Activated CD8-positive, alpha-beta memory T cell treated with anti-CD3 and anti-CD28 coated beads, Interleukin-2, amount 10 ng/mL, durations not matched to agents 7 days and 5 days (primary cell): ENCODE measurements around the gene TACC3. TPM values are rescaled to one million over a fixed set of nuclear protein-coding genes. Genes with fewer than 3 reads are reported as not detected.

ENCODE experiments used
- ATAC-seq: fragments of 150-1000 bp; cut with Tn5 transposase; one replicate; pipeline ENCODE4 v1.10.0; 2021; ENCODE audit warnings: moderate library complexity
- CTCF ChIA-PET: fragments of 350-600 bp; sonication (Branson Sonifier 250); formaldehyde crosslinking; loops from one replicate; lab custom pipeline; 2021; ENCODE audit warnings: antibody characterized with exemption; lab: Charles Lee
- DNase-seq: peaks from one replicate; pipeline ENCODE4 v3.0.0-alpha.2; 2020
- H3K27ac Mint-ChIP-seq: one replicate; pipeline ENCODE4 v1.8.0; 2021; ENCODE audit warnings: mild to moderate bottlenecking, mixed read lengths
- H3K27me3 Mint-ChIP-seq: one replicate; pipeline ENCODE4 v1.8.0; 2021; ENCODE audit warnings: mixed read lengths
- H3K36me3 Mint-ChIP-seq: one replicate; pipeline ENCODE4 v1.8.0; 2021; ENCODE audit warnings: mild to moderate bottlenecking, mixed read lengths
- H3K4me1 Mint-ChIP-seq: one replicate; pipeline ENCODE4 v1.8.0; 2021; ENCODE audit warnings: mixed read lengths
- H3K4me3 Mint-ChIP-seq: one replicate; pipeline ENCODE4 v1.8.0; 2021; ENCODE audit warnings: mild to moderate bottlenecking, moderate library complexity, mixed read lengths
- H3K9me3 Mint-ChIP-seq: one replicate; pipeline ENCODE4 v1.8.0; 2022; ENCODE audit warnings: low read depth, mixed read lengths
- total RNA-seq, 2 experiments: library from RNA; stranded (reverse); gene quantifications; one replicate each; pipeline ENCODE4 v1.2.3, GENCODE V29; 2021

TACC3 gene
- total RNA-seq, 2 experiments from 2014 or later: 246 to 315 TPM

GRCh38 chr4:1711571-1712215 is 9.6 kb upstream of the TACC3 start:
- Mint-ChIP-seq H3K4me1 (peaks cover 60% of the 10 kb centered on the region), H3K27me3 (no peaks in the 10 kb centered on the region), H3K27ac (peak overlapping the region; percentile 88), H3K36me3 (peaks cover 53% of the 10 kb centered on the region), H3K4me3 (peak overlapping the region; percentile 95), H3K9me3 (no peaks in the 10 kb centered on the region)
- CTCF ChIA-PET: interaction anchor here (0.7 to 12.3 kb wide), 6 partner anchors 11 to 189 kb away, joined by 3 to 144 read pairs (median 8); partner anchors contain the start of genes TACC3 and TMEM129
- ATAC-seq: peak; percentile 22
- peak; percentile 67 for DNase-seq

DNA sequence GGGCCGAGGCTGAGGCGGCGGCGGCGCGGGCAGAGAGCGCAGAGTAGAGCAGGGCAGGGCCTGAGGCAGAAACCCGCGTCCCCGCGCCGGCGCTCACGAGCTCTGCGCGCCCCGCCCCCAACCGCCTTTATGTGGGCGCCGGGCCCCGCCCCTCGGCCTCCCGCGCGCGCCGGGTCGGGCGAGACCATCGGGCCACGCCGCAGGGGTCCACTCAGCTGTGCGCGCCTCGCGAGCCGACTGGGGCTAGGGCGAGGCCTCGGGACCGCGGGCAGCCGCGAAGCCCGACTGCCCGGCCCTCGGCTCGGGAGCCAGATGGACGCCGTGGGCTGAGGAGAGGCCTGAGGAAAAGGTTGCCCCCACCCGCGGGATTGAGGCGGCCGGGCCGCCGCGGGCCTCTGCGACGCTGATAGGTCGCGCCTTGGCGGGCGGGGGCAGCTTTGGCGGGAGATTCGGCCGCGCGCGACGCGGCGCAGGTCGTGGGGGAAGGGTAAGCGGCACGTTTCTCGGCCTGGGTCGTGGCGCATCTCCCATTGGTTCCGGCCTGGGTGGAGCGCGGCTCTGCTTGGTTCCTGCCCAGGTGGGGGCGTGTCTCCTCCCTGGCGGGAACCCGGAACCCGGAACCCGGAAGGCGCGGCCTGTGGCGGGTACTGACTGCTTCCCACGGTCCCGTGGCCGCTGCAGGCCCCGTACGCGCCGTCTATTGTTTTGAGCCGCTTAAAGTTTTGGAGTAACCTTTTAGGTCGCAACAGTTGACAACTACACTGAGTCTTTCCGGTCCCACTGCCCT is 8.9 kb upstream of the TACC3 start, which contains the start of gene SLBP:
Gene SLBP, minus strand, starts transcription at position 104 of the 787 bp plus-strand sequence. CDS start 131 bp downstream, outside the sequence.
- peak within 1 kb of the TSS; percentile 100 for H3K4me3 Mint-ChIP-seq
- peak within 1 kb of the TSS; percentile 99 for H3K27ac Mint-ChIP-seq
- peaks cover 62% of the 10 kb centered on the region for H3K4me1 Mint-ChIP-seq
- peaks cover 52% of the 10 kb centered on the region for H3K36me3 Mint-ChIP-seq
- H3K27me3 Mint-ChIP-seq: no peaks in the 10 kb centered on the region
- peak; percentile 99 for DNase-seq
- peak; percentile 89 for ATAC-seq
- H3K9me3 Mint-ChIP-seq: no peaks in the 10 kb centered on the region
- CTCF ChIA-PET: interaction anchor here (0.5 to 12.3 kb wide), 7 partner anchors 10 to 188 kb away, joined by 3 to 144 read pairs (median 5); partner anchors contain the start of genes TACC3 and TMEM129

DNA sequence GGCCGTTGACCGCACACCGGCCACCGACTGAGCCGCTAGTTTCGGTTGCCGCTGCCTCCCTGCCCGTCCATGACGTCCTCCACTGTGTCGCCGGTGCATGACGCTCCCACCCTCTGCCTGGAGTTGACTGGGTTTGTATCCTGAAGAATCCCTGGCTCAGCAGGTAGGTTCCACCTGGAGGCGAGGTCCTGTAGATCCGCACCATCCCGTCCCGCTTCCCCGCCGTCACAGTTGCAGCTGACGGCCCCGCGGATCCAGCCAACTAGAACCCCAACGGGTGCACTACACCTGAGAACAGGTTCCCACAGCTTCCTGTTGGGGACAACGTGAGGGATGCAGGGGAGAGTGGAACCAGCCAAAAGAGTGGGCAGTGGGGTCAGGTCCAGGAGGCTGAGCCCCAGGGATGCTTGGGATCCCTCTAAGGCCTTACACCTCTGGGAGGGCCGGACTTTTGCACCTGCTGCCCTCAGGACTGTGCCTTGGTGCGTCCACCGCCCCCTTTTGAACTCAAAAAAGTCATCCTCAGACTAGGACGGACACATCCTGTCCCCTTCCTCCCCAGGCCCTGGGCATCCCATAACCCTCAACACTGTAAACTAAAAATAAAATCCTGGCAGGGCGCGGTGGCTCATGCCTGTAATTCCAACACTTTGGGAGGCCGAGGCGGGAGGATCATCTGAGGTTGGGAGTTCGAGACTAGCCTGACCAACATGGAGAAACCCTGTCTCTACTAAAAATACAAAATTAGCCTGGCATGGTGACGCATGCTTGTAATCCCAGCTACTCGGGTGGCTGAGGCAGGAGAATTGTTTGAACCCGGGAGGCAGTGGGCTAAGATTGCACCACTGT is 8.1 kb upstream of the TACC3 start:
- DNase-seq: no peak
- Mint-ChIP-seq H3K27me3 (no peaks in the 10 kb centered on the region), H3K4me3 (peak overlapping the region; percentile 100), H3K4me1 (peaks cover 61% of the 10 kb centered on the region), H3K27ac (peak overlapping the region; percentile 99), H3K9me3 (no peaks in the 10 kb centered on the region), H3K36me3 (peaks cover 50% of the 10 kb centered on the region)
- ATAC-seq: peak; percentile 7
- CTCF ChIA-PET: interaction anchor here (0.9 to 12.3 kb wide), 5 partner anchors 9 to 19 kb away, joined by 4 to 144 read pairs (median 10); partner anchors contain the start of genes TACC3 and TMEM129

DNA sequence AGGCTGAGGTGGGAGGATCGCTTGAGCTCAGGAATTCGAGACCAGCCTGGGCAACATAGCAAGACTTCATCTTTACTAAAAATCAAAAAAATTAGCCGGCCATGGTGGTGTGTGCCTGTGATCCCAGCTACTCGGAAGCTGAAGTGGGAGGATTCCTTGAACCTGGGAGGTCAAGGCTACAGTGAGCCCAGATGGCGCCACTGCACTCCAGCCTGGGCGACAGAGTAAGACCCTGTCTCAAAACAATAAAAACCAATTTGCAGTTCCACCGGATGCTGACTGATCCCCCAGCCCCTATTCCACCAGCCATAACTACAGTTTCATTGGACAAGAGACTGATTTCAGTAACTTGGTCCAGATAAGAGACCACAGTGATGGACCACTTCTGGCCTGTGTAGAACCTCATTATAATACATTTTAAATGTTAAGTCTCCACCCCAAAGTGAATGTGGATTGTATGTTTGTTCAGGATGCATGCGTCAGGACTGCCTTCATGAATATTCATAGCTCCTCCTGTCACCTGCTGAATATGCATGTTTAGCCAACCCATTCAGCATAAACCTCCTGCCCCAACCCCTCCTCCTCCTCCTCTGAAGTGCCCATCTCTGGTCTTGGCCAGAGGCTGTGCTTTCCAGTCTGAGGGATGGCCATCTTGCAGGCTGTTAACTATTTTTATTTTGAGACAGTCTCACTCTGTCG is 6.9 kb upstream of the TACC3 start:
- ATAC-seq (no peak), DNase-seq (no peak)
- no peaks in the 10 kb centered on the region for H3K9me3 Mint-ChIP-seq
- peak overlapping the region; percentile 100 for H3K4me3 Mint-ChIP-seq
- no peaks in the 10 kb centered on the region for H3K27me3 Mint-ChIP-seq
- H3K4me1 Mint-ChIP-seq: peaks cover 55% of the 10 kb centered on the region
- H3K27ac Mint-ChIP-seq: peak overlapping the region; percentile 99
- H3K36me3 Mint-ChIP-seq: peaks cover 44% of the 10 kb centered on the region
- CTCF ChIA-PET: interaction anchor here (0.9 to 12.3 kb wide), 4 partner anchors 12 to 32 kb away, joined by 3 to 144 read pairs (median 4); no protein-coding TSS in a partner anchor

DNA sequence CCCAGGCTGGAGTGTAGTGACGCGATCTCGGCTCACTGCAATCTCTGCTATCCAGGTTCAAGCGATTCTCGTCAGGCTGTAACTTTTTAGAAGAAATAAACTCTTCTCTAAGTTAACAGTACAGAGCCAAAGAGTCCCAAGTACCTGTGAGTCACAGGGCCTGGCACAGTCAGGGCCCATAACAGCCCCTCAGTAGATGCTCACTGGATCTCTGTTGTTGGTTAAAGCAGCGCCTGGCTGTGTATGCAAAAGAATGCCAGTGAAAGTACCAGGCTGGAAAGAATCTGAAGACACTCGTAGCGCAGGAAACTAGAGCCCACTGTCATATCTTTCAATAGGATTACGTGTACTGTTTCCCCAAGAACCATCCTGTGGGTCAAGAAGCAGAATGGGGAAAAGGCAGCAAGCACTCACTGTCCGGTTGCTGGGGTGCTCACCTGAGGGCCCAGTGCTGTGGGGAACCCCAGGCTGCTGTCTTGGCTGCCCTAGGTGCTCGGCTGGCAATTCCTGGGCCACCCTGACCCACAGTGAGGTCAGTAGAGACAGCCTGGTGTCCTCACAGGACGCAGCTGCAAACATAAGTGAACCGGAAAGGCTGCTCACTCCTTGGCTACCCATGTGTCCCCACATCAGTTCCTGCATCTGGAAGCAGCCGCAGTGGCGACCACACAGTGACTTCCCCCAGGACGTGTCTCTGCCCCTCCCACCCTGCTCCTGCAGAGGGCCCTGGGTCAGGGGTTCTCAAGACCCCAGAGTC is 6.1 kb upstream of the TACC3 start:
- no peak for ATAC-seq
- Mint-ChIP-seq H3K27ac (peak overlapping the region; percentile 99), H3K36me3 (peaks cover 38% of the 10 kb centered on the region), H3K27me3 (no peaks in the 10 kb centered on the region), H3K4me1 (peaks cover 55% of the 10 kb centered on the region), H3K9me3 (no peaks in the 10 kb centered on the region), H3K4me3 (peak overlapping the region; percentile 100)
- no peak for DNase-seq
- CTCF ChIA-PET: interaction anchor here (12.3 kb wide), 1 partner anchor 20 kb away, joined by 144 read pairs; no protein-coding TSS in a partner anchor

- H3K36me3 Mint-ChIP-seq: peaks cover 31% of the 10 kb centered on the region
- CTCF ChIA-PET: interaction anchor here (0.9 kb wide), 1 partner anchor 32 kb away, joined by 3 read pairs; no protein-coding TSS in a partner anchor
- no peak overlapping the region for H3K27ac Mint-ChIP-seq
These were observed 5.0 kb upstream of the TACC3 start for GRCh38 chr4:1716065-1716945.

GRCh38 chr4:1717129-1718094 is 3.9 kb upstream of the TACC3 start:
- Mint-ChIP-seq H3K9me3 (no peaks in the 10 kb centered on the region), H3K4me3 (no peak overlapping the region), H3K27ac (no peak overlapping the region), H3K27me3 (no peaks in the 10 kb centered on the region), H3K36me3 (peaks cover 35% of the 10 kb centered on the region), H3K4me1 (peaks cover 44% of the 10 kb centered on the region)
- no peak for DNase-seq
- CTCF ChIA-PET: interaction anchor here (0.9 to 15.1 kb wide), 2 partner anchors 21 to 31 kb away, joined by 3 to 278 read pairs; no protein-coding TSS in a partner anchor
- no peak for ATAC-seq

More at GRCh38 chr4:1716065-1716945, 5.0 kb upstream of the TACC3 start:
- Mint-ChIP-seq H3K27me3 (no peaks in the 10 kb centered on the region), H3K9me3 (no peaks in the 10 kb centered on the region), H3K4me3 (no peak overlapping the region), H3K4me1 (peaks cover 46% of the 10 kb centered on the region)
- ATAC-seq (no peak), DNase-seq (no peak)

DNA sequence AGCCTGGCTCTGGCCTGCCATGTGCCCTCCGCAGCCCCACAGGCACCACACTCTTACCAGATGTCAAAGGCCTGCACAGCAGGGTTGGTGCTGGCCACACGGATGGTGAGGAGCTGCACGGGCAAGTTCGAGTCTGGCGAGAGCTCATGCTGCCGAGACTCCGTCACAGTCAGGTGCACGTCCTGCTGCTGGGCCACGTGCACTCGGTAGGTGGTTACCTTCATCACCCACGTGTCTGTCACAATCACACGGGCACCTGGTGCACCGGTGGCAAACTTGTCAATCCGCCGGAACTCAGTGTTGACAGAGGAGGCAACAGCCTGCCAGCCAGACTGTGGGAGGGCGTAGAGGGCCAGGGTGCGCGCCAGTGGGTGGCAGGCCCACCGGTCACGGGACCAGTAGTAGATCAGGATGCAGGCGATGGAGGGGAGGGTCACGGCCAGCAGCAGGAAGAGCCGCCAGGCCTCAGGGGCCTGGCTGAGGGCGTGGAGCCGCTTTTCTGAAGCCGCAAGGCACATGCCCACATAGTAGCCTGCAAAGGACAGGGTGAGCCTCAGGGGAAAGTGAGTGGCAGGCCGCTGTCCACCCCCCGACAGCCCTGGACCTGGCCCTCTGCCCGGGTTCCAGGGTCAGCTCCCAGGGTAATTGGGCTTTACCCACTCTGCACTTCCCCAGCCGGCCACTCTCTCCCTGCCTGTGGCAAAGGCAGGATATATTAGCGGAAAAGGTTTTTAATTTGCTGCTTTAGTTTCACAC is 3.0 kb upstream of the TACC3 start:
- Mint-ChIP-seq H3K27ac (peak overlapping the region; percentile 42), H3K27me3 (no peaks in the 10 kb centered on the region), H3K36me3 (peaks cover 40% of the 10 kb centered on the region), H3K9me3 (no peaks in the 10 kb centered on the region), H3K4me1 (peaks cover 48% of the 10 kb centered on the region), H3K4me3 (no peak overlapping the region)
- ATAC-seq (no peak), DNase-seq (no peak)
- CTCF ChIA-PET: interaction anchor here (1.6 to 15.1 kb wide), 2 partner anchors 15 to 22 kb away, joined by 3 to 278 read pairs; no protein-coding TSS in a partner anchor

GRCh38 chr4:1720163-1720983 is 948 bp upstream of the TACC3 start:
- H3K27ac Mint-ChIP-seq: peak overlapping the region; percentile 94
- CTCF ChIA-PET: interaction anchor here (0.7 to 15.1 kb wide), 6 partner anchors 8 to 72 kb away, joined by 3 to 278 read pairs (median 14); partner anchors contain the start of gene SLBP
- no peaks in the 10 kb centered on the region for H3K27me3 Mint-ChIP-seq
- ATAC-seq (peak; percentile 31), DNase-seq (peak; percentile 77)
- H3K9me3 Mint-ChIP-seq: no peaks in the 10 kb centered on the region
- H3K36me3 Mint-ChIP-seq: peaks cover 40% of the 10 kb centered on the region
- peak overlapping the region; percentile 88 for H3K4me3 Mint-ChIP-seq
- peaks cover 48% of the 10 kb centered on the region for H3K4me1 Mint-ChIP-seq
